Skeletal muscle satellite cell (primary cell): Measurements from ENCODE around the gene GDI1.

Experiments used
- H3K27me3 ChIP-seq: 2 replicates; pipeline ENCODE4 v1.7.0; 2013; ENCODE audit warnings: low read length; ENCODE audit not compliant: control insufficient read depth, insufficient read depth
- H3K36me3 ChIP-seq: 2 replicates; pipeline ENCODE4 v1.7.0; 2013; ENCODE audit warnings: mild to moderate bottlenecking, control low read depth, low read length; ENCODE audit not compliant: insufficient read depth
- H3K4me1 ChIP-seq: 2 replicates; pipeline ENCODE4 v1.7.0; 2013; ENCODE audit warnings: low read length; ENCODE audit not compliant: control insufficient read depth, insufficient read depth
- H3K4me2 ChIP-seq: 2 replicates; pipeline ENCODE4 v1.7.0; 2013; ENCODE audit warnings: mild to moderate bottlenecking, low read length
- H3K4me3 ChIP-seq: 2 replicates; pipeline ENCODE4 v1.7.0; 2013; ENCODE audit warnings: low read length
- H3K9ac ChIP-seq: 2 replicates; pipeline ENCODE4 v1.7.0; 2013; ENCODE audit warnings: mild to moderate bottlenecking, low read depth, low read length, moderate library complexity
- H3K9me3 ChIP-seq: replicated peaks from 2 replicates; pipeline ENCODE4 v1.7.0; 2013; ENCODE audit warnings: mild to moderate bottlenecking, control low read depth, low read length

GDI1 gene

DNA sequence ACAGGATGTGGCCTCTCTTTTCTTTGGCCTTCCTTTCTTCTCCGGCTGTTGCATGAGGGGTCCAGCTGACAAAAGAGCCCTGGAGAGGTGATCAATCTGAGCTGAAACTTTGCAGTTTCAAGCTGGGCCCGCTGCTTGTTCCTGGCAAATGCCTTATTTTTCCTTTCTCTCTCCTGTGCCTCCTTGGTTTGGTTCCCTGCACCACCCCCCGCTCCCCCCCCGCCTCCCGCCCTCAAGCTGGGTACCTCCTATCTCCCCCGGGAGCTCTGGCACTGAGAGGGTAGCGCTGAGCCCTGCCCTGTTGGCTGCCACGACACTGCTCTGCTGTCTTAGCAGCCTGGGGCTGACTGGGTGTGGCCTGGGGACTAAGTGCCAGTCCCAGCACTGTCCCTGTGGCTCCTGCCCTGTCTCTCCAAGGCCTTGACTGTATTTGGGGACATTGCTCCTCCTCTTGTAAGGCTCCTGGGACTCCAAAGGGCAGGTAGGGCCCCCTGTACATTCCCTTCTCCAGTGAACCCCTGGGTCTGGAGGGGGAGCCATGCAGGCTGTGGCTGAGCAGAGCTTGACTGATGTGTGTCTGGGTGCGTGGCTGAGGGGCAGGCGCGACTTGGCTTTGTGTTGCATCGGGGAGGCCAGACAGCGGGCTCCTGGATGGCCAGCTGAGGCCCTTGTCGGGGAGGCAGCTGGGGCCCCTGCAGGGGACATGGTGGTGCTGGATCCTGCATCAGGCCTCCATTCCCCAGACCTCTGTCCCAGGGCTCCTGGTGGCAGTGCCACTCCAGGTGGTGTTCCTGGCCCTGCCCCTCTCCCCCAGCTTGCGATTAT lies 22.2 kb downstream of the GDI1 start:
- H3K36me3 ChIP-seq: peaks cover 24% of the 10 kb centered on the region
- no peaks in the 10 kb centered on the region for H3K9me3 ChIP-seq
- peak overlapping the region; percentile 86 for H3K9ac ChIP-seq
- no peaks in the 10 kb centered on the region for H3K27me3 ChIP-seq
- peak overlapping the region; percentile 97 for H3K4me2 ChIP-seq
- H3K4me1 ChIP-seq: peaks cover 11% of the 10 kb centered on the region
- H3K4me3 ChIP-seq: peak overlapping the region; percentile 80

- H3K27me3 ChIP-seq: no peaks in the 10 kb centered on the region
- H3K4me1 ChIP-seq: peaks cover 11% of the 10 kb centered on the region
- peak overlapping the region; percentile 80 for H3K4me3 ChIP-seq
- peak overlapping the region; percentile 97 for H3K4me2 ChIP-seq
- no peaks in the 10 kb centered on the region for H3K9me3 ChIP-seq
- peak overlapping the region; percentile 86 for H3K9ac ChIP-seq
- peaks cover 24% of the 10 kb centered on the region for H3K36me3 ChIP-seq
Measured at GRCh38 chrX:154459832-154460231, 22.9 kb downstream of the GDI1 start.

- H3K4me2 ChIP-seq: peak overlapping the region; percentile 97
- peak overlapping the region; percentile 86 for H3K9ac ChIP-seq
- H3K27me3 ChIP-seq: no peaks in the 10 kb centered on the region
- peaks cover 11% of the 10 kb centered on the region for H3K4me1 ChIP-seq
- peak overlapping the region; percentile 80 for H3K4me3 ChIP-seq
- peaks cover 24% of the 10 kb centered on the region for H3K36me3 ChIP-seq
- no peaks in the 10 kb centered on the region for H3K9me3 ChIP-seq
Measured at GRCh38 chrX:154460326-154460725, 23.4 kb downstream of the GDI1 start.

- peaks cover 24% of the 10 kb centered on the region for H3K36me3 ChIP-seq
- peaks cover 11% of the 10 kb centered on the region for H3K4me1 ChIP-seq
- no peak overlapping the region for H3K4me3 ChIP-seq
- H3K4me2 ChIP-seq: no peak overlapping the region
- H3K9me3 ChIP-seq: no peaks in the 10 kb centered on the region
- H3K27me3 ChIP-seq: no peaks in the 10 kb centered on the region
- no peak overlapping the region for H3K9ac ChIP-seq
Measured at GRCh38 chrX:154462396-154462795, 25.4 kb downstream of the GDI1 start.

DNA sequence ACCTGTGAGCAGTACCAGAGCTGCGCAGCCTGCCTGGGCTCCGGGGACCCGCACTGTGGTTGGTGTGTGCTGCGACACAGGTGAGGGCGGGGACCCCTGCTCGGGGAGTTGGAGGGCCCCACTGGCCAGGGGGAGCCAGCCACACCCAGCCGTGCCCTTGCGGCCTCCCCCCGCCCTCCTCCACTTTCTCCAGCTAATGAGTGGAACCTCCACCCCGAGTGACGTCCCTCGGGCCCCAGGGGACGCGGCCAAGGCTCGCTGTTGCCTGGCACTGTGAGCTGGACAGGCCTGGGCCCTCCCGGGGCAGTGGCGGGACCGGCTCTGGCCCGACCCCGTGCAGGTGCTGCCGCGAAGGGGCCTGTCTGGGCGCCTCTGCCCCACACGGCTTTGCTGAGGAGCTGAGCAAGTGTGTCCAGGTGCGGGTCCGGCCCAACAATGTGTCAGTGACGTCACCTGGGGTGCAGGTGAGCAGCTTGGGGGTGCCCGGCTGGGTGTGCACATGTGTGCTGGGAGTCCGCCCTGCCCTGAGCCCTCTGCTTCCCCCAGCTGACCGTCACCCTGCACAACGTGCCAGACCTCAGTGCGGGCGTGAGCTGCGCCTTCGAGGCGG lies 26.8 kb downstream of the GDI1 start:
- Histone ChIP-seq H3K4me2 (no peak overlapping the region), H3K27me3 (no peaks in the 10 kb centered on the region), H3K36me3 (peaks cover 31% of the 10 kb centered on the region), H3K9me3 (no peaks in the 10 kb centered on the region), H3K9ac (no peak overlapping the region), H3K4me1 (peaks cover 11% of the 10 kb centered on the region), H3K4me3 (no peak overlapping the region)

DNA sequence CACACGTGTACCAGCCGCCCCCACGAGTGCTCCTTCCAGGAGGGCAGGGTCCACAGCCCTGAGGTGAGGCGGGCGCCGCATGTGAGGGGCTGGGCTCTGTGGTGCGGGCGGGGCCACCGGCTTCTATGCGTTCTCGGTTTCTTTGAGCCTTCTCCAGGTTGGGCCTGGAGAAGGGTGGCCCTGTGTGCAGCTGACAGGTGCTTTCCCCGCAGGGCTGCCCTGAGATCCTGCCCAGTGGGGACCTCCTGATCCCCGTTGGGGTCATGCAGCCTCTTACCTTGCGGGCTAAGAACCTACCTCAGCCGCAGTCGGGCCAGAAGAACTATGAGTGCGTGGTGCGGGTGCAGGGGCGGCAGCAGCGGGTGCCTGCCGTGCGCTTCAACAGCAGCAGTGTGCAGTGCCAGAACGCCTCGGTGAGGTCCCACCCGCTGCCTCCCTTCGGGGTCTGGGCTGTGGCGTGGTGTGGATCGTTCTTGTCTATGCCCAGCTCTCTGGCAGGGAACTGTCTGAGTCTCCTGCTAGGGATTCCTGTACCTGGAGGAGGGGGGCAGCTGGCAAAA lies 27.9 kb downstream of the GDI1 start:
- Histone ChIP-seq H3K9me3 (no peaks in the 10 kb centered on the region), H3K4me2 (no peak overlapping the region), H3K4me1 (peaks cover 11% of the 10 kb centered on the region), H3K36me3 (peaks cover 42% of the 10 kb centered on the region), H3K4me3 (no peak overlapping the region), H3K27me3 (no peaks in the 10 kb centered on the region), H3K9ac (no peak overlapping the region)

- peaks cover 46% of the 10 kb centered on the region for H3K36me3 ChIP-seq
- H3K9me3 ChIP-seq: no peaks in the 10 kb centered on the region
- no peaks in the 10 kb centered on the region for H3K27me3 ChIP-seq
- H3K4me1 ChIP-seq: peaks cover 8% of the 10 kb centered on the region
- H3K9ac ChIP-seq: no peak overlapping the region
- H3K4me3 ChIP-seq: no peak overlapping the region
- no peak overlapping the region for H3K4me2 ChIP-seq
Measured at GRCh38 chrX:154465601-154466000, 28.6 kb downstream of the GDI1 start.

- H3K9me3 ChIP-seq: no peaks in the 10 kb centered on the region
- peaks cover 46% of the 10 kb centered on the region for H3K36me3 ChIP-seq
- no peak overlapping the region for H3K4me3 ChIP-seq
- no peaks in the 10 kb centered on the region for H3K27me3 ChIP-seq
- H3K9ac ChIP-seq: no peak overlapping the region
- H3K4me2 ChIP-seq: no peak overlapping the region
- peaks cover 4% of the 10 kb centered on the region for H3K4me1 ChIP-seq
Measured at GRCh38 chrX:154466036-154466435, 29.1 kb downstream of the GDI1 start.

- Histone ChIP-seq H3K4me3 (no peak overlapping the region), H3K4me2 (no peak overlapping the region), H3K36me3 (peaks cover 46% of the 10 kb centered on the region), H3K9me3 (no peaks in the 10 kb centered on the region), H3K4me1 (no peaks in the 10 kb centered on the region), H3K27me3 (no peaks in the 10 kb centered on the region), H3K9ac (no peak overlapping the region)
Measured at GRCh38 chrX:154466907-154467306, 30.0 kb downstream of the GDI1 start.

GRCh38 chrX:154467556-154467955 lies 30.6 kb downstream of the GDI1 start:
- no peak overlapping the region for H3K4me2 ChIP-seq
- no peaks in the 10 kb centered on the region for H3K27me3 ChIP-seq
- no peaks in the 10 kb centered on the region for H3K9me3 ChIP-seq
- no peaks in the 10 kb centered on the region for H3K4me1 ChIP-seq
- H3K36me3 ChIP-seq: peaks cover 44% of the 10 kb centered on the region
- no peak overlapping the region for H3K4me3 ChIP-seq
- H3K9ac ChIP-seq: no peak overlapping the region

- H3K4me3 ChIP-seq: no peak overlapping the region
- no peak overlapping the region for H3K9ac ChIP-seq
- no peaks in the 10 kb centered on the region for H3K9me3 ChIP-seq
- no peak overlapping the region for H3K4me2 ChIP-seq
- H3K4me1 ChIP-seq: no peaks in the 10 kb centered on the region
- no peaks in the 10 kb centered on the region for H3K27me3 ChIP-seq
- H3K36me3 ChIP-seq: peaks cover 40% of the 10 kb centered on the region
Measured at GRCh38 chrX:154468217-154468616, 31.3 kb downstream of the GDI1 start.
